GM12873 (cell line): Measurements from ENCODE around the gene ARMC12.

ENCODE experiments used
- TF ChIP-seq, protein P1 (sequence below): IDR thresholded peaks from 2 replicates; pipeline ENCODE4 v1.5.1; 2012; ENCODE audit warnings: low read depth, mild to moderate bottlenecking, moderate library complexity, low read length, control low read depth; ENCODE audit not compliant: insufficient read depth; ENCODE audit errors: missing control alignments

ARMC12 gene, protein sequence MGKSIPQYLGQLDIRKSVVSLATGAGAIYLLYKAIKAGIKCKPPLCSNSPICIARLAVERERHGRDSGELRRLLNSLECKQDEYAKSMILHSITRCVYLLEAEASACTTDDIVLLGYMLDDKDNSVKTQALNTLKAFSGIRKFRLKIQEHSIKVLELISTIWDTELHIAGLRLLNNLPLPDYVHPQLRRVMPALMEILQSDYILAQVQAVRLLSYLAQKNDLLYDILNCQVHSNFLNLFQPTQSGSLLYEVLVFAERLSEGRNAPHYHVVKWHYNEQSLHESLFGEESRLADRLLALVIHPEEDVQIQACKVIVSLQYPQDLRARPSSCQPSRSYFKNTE

DNA sequence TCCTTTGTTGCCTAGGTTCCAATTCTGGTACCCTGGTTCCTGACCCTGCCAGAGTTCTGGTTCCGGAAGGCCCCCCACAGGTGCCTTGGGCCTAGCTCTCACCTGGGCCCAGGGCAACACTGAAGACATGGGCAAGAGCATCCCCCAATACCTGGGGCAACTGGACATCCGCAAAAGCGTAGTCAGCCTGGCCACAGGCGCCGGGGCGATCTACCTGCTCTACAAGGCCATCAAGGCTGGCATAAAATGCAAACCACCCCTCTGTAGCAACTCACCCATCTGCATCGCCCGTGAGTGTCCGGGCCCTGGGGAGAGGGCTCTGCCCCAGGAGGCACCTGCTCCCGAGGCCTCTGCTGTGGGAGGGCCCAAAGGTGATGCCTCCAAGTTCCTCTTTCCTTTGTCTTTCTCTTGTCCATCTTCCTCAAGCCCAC, at the start of gene ARMC12:
Gene ARMC12 (plus strand): TSS at position 51 of the 431 bp plus-strand sequence. CDS start 77 bp downstream, at position 128.
- TF ChIP-seq, protein P1, sequence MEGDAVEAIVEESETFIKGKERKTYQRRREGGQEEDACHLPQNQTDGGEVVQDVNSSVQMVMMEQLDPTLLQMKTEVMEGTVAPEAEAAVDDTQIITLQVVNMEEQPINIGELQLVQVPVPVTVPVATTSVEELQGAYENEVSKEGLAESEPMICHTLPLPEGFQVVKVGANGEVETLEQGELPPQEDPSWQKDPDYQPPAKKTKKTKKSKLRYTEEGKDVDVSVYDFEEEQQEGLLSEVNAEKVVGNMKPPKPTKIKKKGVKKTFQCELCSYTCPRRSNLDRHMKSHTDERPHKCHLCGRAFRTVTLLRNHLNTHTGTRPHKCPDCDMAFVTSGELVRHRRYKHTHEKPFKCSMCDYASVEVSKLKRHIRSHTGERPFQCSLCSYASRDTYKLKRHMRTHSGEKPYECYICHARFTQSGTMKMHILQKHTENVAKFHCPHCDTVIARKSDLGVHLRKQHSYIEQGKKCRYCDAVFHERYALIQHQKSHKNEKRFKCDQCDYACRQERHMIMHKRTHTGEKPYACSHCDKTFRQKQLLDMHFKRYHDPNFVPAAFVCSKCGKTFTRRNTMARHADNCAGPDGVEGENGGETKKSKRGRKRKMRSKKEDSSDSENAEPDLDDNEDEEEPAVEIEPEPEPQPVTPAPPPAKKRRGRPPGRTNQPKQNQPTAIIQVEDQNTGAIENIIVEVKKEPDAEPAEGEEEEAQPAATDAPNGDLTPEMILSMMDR, result no peak

DNA sequence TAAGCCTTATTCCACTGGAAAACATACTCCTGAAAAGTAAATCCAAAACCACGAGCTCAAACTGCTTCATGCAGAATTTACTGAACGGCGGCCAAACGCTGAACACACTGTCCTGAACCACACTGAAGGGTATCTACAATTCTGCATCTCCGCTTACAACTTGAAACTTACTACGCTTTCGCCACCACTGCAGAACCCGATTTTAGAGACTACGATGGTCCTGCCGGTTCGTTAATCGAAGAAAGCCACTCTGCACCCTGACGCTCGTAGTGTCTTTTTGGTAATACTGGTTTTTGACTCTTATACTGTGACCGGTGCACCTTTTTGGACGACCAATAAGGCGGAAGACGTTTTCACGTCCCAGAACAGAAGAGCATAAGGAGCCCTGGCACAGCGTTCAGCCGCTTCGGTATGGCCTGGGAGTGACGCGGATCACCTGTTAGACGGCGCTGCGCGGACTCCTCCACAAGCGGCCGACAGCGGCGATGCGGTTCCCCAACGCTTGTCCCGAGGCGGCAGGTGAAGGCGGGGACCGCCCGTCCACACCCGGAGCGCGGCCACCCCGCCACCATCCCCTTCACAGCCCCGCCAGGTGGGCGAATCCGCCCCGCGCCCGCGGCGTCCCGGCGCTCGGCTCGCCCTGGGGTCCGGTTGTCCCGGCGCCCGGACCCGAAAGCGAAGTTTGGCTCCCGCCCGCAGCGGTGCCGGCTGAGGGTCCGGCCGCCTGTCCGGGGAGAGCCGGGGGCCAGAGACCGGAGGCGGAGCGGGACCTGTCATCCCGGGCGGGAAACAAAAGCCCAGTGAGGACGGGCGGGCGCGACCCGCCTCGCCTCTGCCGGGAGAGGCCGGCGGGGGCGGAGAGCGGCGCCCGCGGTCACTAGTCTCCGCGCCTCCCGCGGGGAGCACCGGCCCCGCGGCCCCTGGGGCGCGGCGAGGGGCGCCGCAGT, 48.9 kb upstream of the ARMC12 start:
- TF ChIP-seq, protein P1, result no peak

DNA sequence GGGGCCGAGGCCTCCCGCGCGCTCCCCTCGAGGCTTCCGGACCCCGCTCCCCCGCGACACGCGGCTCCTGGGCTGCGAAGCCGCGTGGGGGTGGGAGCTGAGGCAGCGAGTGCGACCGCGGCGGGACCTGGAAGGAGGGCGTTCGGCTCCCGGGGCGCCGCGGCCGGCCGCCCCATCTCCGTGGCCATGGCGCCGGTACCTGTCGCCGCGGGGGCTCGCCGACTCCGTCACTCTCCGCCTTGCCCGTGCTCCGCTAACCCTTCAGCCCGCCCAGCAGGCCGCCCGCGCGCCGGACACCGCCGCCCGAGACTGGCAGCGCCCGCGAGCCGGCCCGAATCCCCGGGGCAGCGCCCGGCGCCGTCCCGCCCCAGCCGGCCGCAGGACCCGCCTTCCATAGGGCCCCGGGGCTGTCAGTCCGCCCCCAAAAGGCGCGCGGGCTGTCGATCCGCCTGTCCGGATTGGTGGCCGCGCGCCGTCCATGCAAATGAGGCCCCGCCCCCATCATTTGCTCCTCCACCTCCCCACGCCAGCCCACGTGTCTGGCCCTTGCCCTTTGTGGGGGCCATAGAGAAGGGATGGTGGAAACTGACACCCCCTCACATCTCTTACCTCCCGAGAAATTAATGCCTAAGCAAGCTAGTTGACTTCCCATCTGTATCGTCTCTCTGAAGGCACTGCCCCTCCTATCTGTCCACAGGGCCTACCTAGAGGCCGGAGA, 48.1 kb upstream of the ARMC12 start, which contains the start of gene FKBP5:
Gene FKBP5 (minus strand): TSS at position 311 of the 718 bp plus-strand sequence. CDS start 46,091 bp downstream, outside the sequence.
- TF ChIP-seq, protein P1, result no peak

DNA sequence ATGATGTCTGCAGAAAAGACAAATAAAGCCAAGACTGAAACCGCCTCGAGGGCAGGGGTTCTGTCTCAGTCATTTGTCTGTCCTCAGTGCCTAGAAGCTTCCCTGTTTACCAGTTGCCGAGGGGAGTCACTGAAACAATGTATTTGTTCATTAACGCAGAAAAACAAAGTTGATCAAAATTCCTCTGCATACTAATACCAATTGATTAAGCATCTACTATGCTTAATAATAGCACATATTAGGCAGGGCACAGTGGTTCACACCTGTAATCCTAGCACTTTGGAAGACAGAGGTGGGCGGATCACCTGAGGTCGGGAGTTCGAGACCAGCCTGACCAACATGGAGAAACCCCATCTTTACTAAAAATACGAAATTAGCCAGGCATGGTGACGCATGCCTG, 46.3 kb upstream of the ARMC12 start:
- TF ChIP-seq, protein P1, result no peak

DNA sequence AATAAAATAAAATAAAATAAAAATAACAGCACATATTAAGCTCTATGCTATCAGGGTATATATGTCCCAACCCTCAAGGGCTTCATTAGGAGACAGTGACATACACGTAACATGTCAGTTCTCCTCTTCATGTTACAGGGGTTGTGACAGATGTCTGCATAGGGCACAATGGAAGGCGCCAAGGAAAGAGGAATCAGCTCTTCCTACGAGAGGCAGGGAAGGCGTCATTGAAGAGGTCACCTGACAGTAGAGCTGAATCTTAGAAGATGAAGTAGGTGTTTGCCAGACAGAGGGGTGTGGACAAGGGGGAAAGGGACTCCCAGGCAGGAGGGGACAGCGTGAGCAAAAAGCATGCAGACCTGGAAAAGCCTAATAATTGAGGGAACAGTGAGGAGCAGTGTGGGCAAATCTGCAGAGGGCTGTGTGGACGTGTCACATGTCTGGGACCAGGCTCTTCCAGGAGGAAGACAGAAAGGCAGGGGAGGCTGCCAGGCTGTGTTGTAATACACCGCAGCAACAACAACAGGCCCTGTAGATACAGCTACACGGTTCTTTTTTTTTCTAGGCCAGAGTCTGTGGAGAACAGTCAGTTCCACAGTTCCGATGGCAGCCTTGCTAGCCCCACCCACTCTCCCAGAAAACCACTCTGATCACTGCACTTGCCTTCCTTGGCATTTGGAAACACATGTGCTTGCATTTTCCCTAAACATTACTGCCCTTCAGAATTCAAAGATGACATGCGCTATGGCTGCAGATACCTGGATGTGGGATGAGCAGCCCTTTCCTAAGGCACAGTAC, 45.6 kb upstream of the ARMC12 start:
- TF ChIP-seq, protein P1, result no peak

DNA sequence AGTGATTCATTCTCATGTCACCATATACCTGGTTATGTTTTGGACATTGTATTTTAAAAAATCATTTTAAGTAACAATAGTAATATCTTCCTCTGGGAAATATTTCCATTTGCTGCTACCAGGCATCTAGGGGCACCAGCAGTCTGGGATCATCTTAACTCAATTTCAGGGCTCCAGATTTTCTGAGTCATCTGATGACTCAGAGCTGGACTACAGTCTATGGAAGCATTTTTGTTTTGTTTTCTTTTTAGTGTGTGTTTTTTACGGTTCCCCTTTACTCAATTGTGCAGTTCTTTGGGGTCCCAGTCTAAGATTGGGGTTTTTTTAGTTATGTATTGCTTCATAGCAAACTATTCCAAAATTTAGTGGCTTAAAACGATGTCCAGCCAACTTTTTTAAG, 42.4 kb upstream of the ARMC12 start:
- TF ChIP-seq, protein P1, result no peak
